ENCODE data around the gene BCR. TPM values are rescaled to one million over a fixed set of nuclear protein-coding genes. Genes with fewer than 3 reads are reported as not detected.

The BCR gene
- total RNA-seq, 1 experiment from 2014 or later: 77.0 TPM

GRCh38 chr22:23156286-23156685 is 24.0 kb upstream of the BCR start:
- H4K20me1 ChIP-seq (ENCODE audit: control insufficient read depth, insufficient read depth, insufficient read length): no peaks in the 10 kb centered on the region
- H3K36me3 Mint-ChIP-seq (ENCODE audit: insufficient read depth in 1 of 3, low read depth in 3 of 3): no peaks in the 10 kb centered on the region; a peak in 1 of 7 replicates
- H3K27ac Mint-ChIP-seq: 0 out of 7 replicates have a peak overlapping the region, but pooled peaks of 1 of the 3 experiments have one; percentile 65
- no peak overlapping the region for H2AK5ac ChIP-seq (ENCODE audit: insufficient read length, low read length)
- no peak overlapping the region for H2BK12ac ChIP-seq (ENCODE audit: insufficient read length, low read depth, low read length)
- H4K5ac ChIP-seq (ENCODE audit: insufficient read length, low read depth, low read length): no peak overlapping the region
- H3K9ac ChIP-seq (ENCODE audit: extremely low read depth, insufficient read length, low read length): no peak overlapping the region
- TF ChIP-seq, protein P1, sequence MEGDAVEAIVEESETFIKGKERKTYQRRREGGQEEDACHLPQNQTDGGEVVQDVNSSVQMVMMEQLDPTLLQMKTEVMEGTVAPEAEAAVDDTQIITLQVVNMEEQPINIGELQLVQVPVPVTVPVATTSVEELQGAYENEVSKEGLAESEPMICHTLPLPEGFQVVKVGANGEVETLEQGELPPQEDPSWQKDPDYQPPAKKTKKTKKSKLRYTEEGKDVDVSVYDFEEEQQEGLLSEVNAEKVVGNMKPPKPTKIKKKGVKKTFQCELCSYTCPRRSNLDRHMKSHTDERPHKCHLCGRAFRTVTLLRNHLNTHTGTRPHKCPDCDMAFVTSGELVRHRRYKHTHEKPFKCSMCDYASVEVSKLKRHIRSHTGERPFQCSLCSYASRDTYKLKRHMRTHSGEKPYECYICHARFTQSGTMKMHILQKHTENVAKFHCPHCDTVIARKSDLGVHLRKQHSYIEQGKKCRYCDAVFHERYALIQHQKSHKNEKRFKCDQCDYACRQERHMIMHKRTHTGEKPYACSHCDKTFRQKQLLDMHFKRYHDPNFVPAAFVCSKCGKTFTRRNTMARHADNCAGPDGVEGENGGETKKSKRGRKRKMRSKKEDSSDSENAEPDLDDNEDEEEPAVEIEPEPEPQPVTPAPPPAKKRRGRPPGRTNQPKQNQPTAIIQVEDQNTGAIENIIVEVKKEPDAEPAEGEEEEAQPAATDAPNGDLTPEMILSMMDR (conservative IDR thresholded peaks at IDR 0.05): peak; percentile 30; the same call in 1 of the 3 replicates
- H3K23ac ChIP-seq (ENCODE audit: insufficient read length, low read depth, low read length): no peak overlapping the region
- H3K27me3 ChIP-seq (ENCODE audit: insufficient read depth, low read length): no peaks in the 10 kb centered on the region
- H4K91ac ChIP-seq (ENCODE audit: insufficient read length, low read depth, low read length): no peak overlapping the region
- H3K18ac ChIP-seq (ENCODE audit: insufficient read length, low read depth, low read length): no peak overlapping the region
- no peak overlapping the region for H3K4me3 Mint-ChIP-seq
- no peak overlapping the region for H2BK5ac ChIP-seq (ENCODE audit: insufficient read length, low read length)
- peaks cover 20 to 34% of the 10 kb centered on the region in 2 experiments for H3K4me1 Mint-ChIP-seq
- H2BK120ac ChIP-seq (ENCODE audit: low read depth, low read length, poor library complexity, severe bottlenecking): no peak overlapping the region
- no peaks in the 10 kb centered on the region for H3K79me1 ChIP-seq (ENCODE audit: insufficient read depth, low read depth, low read length, poor library complexity, severe bottlenecking)
- no peak overlapping the region for H3T11ph ChIP-seq (ENCODE audit: low read length)
- H2BK15ac ChIP-seq (ENCODE audit: low read depth, low read length): no peak overlapping the region
- H3K14ac ChIP-seq (ENCODE audit: insufficient read depth, low read length): peak overlapping the region; percentile 16; the same call in 1 of the 2 replicates
- no peaks in the 10 kb centered on the region for H3K9me3 ChIP-seq (ENCODE audit: control insufficient read depth, low read depth, low read length)
- H4K8ac ChIP-seq (replicated peaks; ENCODE audit: insufficient read length, low read depth, low read length): no peak overlapping the region
- H2BK20ac ChIP-seq (ENCODE audit: low read depth, low read length, poor library complexity, severe bottlenecking): no peak overlapping the region
- H3K23me2 ChIP-seq (ENCODE audit: insufficient read length, low read depth, low read length, poor library complexity, severe bottlenecking): no peaks in the 10 kb centered on the region
- no peaks in the 10 kb centered on the region for H3K9me3 Mint-ChIP-seq
- DNase-seq: peak; percentile 70
- H3K27ac ChIP-seq (ENCODE audit: insufficient read length, low read depth, low read length): no peak overlapping the region
- H3K56ac ChIP-seq (ENCODE audit: insufficient read length, low read depth, low read length): no peak overlapping the region
- no CpG with 5 or more reads among the region's 8 CpGs for WGBS (ENCODE audit: extremely low coverage, insufficient read length, low lambda C conversion rate)
- no peak overlapping the region for H3K4ac ChIP-seq (ENCODE audit: low read depth, low read length)
- H2AFZ ChIP-seq (ENCODE audit: low read length): no peak overlapping the region
- no peak overlapping the region for H3K4me2 ChIP-seq (ENCODE audit: insufficient read depth, insufficient read length, low read length)
- H3K79me2 ChIP-seq (ENCODE audit: insufficient read depth, low read length): no peaks in the 10 kb centered on the region
- no peaks in the 10 kb centered on the region for H3K4me1 ChIP-seq (ENCODE audit: insufficient read depth, low read length)
- H3K27me3 Mint-ChIP-seq (ENCODE audit: low read depth): peaks cover 8% of the 10 kb centered on the region
